OCI-LY3 (cell line): ENCODE results near the gene IL4I1.

ENCODE experiments used
- H2AFZ ChIP-seq: fragments of 200-600, 300-600 bp; shearing (Covaris generic); 2 replicates; pipeline ENCODE4 v1.6.0; 2014; ENCODE audit warnings: antibody characterized with exemption, low read depth, low read length
- H3K27ac ChIP-seq: fragments of 200-600, 300-600 bp; sonication (generic); 2 replicates; pipeline ENCODE4 v1.5.1; 2014; ENCODE audit warnings: mild to moderate bottlenecking, low read length, moderate library complexity, mixed read lengths
- H3K27me3 ChIP-seq: fragments of 200-600, 300-600 bp; sonication (generic); 2 replicates; pipeline ENCODE4 v1.6.1; 2014; ENCODE audit warnings: low read depth, low read length, mixed read lengths
- H3K36me3 ChIP-seq: fragments of 200-600, 300-600 bp; sonication (generic); replicated peaks from 2 replicates; pipeline ENCODE3; 2014; ENCODE audit warnings: low read depth, low read length, mixed read lengths
- H3K4me1 ChIP-seq: fragments of 300-600, 200-600 bp; sonication (generic); 2 replicates; pipeline ENCODE4 v1.6.1; 2014; ENCODE audit warnings: low read length, mixed read lengths
- H3K4me2 ChIP-seq: fragments of 200-600, 300-600 bp; sonication (generic); 2 replicates; pipeline ENCODE4 v1.6.1; 2014; ENCODE audit warnings: low read length, mixed read lengths
- H3K4me3 ChIP-seq: fragments of 300-600, 200-600 bp; sonication (generic); 2 replicates; pipeline ENCODE4 v1.5.1; 2014; ENCODE audit warnings: antibody characterized with exemption, mild to moderate bottlenecking, low read length, moderate library complexity
- H3K79me2 ChIP-seq: fragments of 300-600, 200-600 bp; shearing (Covaris generic); 2 replicates; pipeline ENCODE4 v1.6.1; 2014; ENCODE audit warnings: mild to moderate bottlenecking, low read length, mixed read lengths
- H3K9ac ChIP-seq: fragments of 300-600, 200-600 bp; shearing (Covaris generic); 2 replicates; pipeline ENCODE4 v1.6.0; 2014; ENCODE audit warnings: mild to moderate bottlenecking, low read length, moderate library complexity
- H3K9me3 ChIP-seq: fragments of 200-600, 300-600 bp; shearing (Covaris generic); 2 replicates; pipeline ENCODE4 v1.6.1; 2014; ENCODE audit warnings: low read length, mixed read lengths; ENCODE audit not compliant: insufficient read depth
- H4K20me1 ChIP-seq: fragments of 200-600, 300-600 bp; sonication (generic); 2 replicates; pipeline ENCODE4 v1.6.1; 2016; ENCODE audit warnings: low read length, mixed read lengths; ENCODE audit not compliant: insufficient read depth
- CTCF ChIP-seq: fragments of 200-600, 300-600 bp; sonication (generic); IDR thresholded peaks from 2 replicates; pipeline ENCODE4 v1.5.1; 2014; ENCODE audit warnings: antibody characterized with exemption, low read length, low read depth
- EZH2phosphoT487 ChIP-seq: fragments of 200-600 bp; shearing (Covaris generic); IDR thresholded peaks from 2 replicates; pipeline ENCODE4 v1.6.1; 2018; ENCODE audit warnings: antibody characterized with exemption, mixed run types, low read depth

IL4I1 gene

DNA sequence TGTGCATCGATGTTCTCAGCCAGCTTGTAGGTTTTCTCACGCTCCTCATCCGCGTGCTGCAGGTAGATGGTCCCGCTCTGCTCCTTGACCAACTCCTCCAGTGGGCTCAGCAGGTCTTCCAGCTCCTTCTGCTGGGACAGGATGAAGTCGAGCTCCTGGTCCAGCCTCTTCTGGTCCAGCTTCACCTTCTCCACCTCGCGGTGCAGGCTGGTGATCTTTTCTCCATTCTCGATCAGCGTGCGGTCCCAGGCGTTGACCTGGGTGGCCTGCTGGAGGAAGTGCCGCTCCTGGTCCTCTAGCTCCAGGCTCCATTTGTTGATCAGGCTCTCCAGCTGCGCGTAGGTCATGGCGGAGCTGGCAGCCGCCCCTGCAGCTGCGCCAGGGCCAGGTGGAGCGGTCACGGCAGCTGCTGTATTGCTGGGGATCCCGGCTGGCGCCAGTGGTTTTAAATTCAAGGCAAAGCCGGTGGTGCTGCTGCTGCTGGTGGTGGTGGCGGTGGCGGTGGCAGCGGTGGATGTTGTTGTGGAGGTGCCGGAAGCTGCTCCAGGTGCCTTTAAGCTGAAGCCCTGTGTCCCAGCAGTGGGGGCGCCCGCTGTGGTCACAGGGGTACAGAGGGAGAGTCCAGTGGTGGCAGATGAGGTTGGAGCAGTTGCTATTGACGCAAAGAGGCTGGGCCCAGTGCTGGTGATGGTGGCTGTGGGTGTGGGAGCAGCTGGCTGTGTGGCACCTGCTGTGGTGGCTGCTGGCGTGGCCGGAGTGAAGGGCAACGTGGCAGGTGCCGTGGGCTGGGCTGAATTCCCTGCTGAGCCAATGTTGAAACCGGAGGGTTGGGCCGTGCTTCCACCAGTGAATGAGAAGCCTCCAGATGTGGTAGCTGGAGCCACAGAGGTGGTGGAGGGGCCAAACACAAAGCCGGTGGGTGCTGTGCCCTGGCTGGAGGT is 12.1 kb upstream of the IL4I1 start:
- peaks cover 96% of the 10 kb centered on the region for H3K4me1 ChIP-seq
- no peaks in the 10 kb centered on the region for H4K20me1 ChIP-seq
- H3K4me3 ChIP-seq = no peak overlapping the region
- no peaks in the 10 kb centered on the region for H3K27me3 ChIP-seq
- H3K27ac ChIP-seq = peak overlapping the region; percentile 95
- TF ChIP-seq EZH2phosphoT487 = no peak
- no peak for TF ChIP-seq CTCF
- no peak overlapping the region for H3K9ac ChIP-seq
- H2AFZ ChIP-seq = no peak overlapping the region
- no peak overlapping the region for H3K4me2 ChIP-seq
- peaks cover 54% of the 10 kb centered on the region for H3K79me2 ChIP-seq
- H3K9me3 ChIP-seq = no peaks in the 10 kb centered on the region
- peaks cover 65% of the 10 kb centered on the region for H3K36me3 ChIP-seq

DNA sequence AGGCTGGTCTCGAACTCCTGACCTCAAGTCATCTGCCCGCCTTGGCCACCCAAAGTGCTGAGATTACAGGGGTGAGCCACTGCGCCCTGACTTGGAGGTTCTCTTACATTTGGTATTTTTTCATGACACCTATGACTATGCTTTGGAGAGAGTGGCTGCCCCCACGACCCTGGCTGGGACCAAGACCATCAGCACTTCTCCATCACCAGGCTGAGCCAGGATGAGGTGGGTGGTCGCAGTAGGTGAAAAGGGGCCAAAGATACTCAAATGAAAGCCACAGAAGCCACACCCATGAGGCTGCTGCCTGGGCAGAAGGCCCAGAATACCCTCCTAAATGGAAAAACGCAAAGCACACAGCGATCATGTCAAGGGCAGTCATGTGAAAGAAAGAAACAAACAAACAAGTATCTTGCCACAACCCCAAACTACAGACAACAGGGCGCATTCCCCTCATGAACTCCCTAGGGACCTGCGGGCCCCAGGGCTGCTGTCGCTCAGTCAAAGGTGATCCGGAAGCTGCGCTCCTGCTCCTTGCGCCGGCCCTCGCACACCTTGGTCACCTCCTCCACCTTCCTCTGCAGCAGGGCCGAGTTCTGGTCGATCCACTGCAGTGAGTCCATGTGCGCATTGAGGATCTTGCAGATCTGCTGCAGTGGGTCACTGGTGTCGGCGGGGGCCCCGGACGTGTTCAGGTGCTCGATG is 11.2 kb upstream of the IL4I1 start:
- H4K20me1 ChIP-seq = no peaks in the 10 kb centered on the region
- no peak overlapping the region for H3K9ac ChIP-seq
- H3K4me3 ChIP-seq = no peak overlapping the region
- H3K4me2 ChIP-seq = no peak overlapping the region
- peak overlapping the region; percentile 23 for H3K27ac ChIP-seq
- H2AFZ ChIP-seq = no peak overlapping the region
- TF ChIP-seq EZH2phosphoT487 (no peak), CTCF (no peak)
- no peaks in the 10 kb centered on the region for H3K27me3 ChIP-seq
- H3K36me3 ChIP-seq = peaks cover 56% of the 10 kb centered on the region
- no peaks in the 10 kb centered on the region for H3K9me3 ChIP-seq
- H3K79me2 ChIP-seq = peaks cover 46% of the 10 kb centered on the region
- H3K4me1 ChIP-seq = peaks cover 96% of the 10 kb centered on the region

GRCh38 chr19:49906879-49907564 is 10.3 kb upstream of the IL4I1 start:
- no peak for TF ChIP-seq CTCF
- no peak for TF ChIP-seq EZH2phosphoT487
- Histone ChIP-seq H3K9ac (no peak overlapping the region), H3K4me2 (peak overlapping the region; percentile 3; the same call in 1 of the 2 replicates), H3K4me3 (no peak overlapping the region), H3K9me3 (no peaks in the 10 kb centered on the region), H3K27ac (peak overlapping the region; percentile 23), H3K79me2 (peaks cover 39% of the 10 kb centered on the region), H3K27me3 (no peaks in the 10 kb centered on the region), H4K20me1 (no peaks in the 10 kb centered on the region), H3K4me1 (peaks cover 96% of the 10 kb centered on the region), H3K36me3 (peaks cover 50% of the 10 kb centered on the region), H2AFZ (no peak overlapping the region)
